Gastrocnemius medialis (tissue), 4 donors: ENCODE results near the gene TBL3.

Source experiments
- POLR2A ChIP-seq, 2 donors: fragments of 450-650 bp; IDR thresholded peaks; one replicate each; pipeline ENCODE4 v1.6.1; 2017; ENCODE audit warnings: antibody characterized with exemption in 2 of 2, mild to moderate bottlenecking in 2 of 2, moderate library complexity in 2 of 2
- TF ChIP-seq, protein P1 (sequence below), 5 experiments: fragments of 450-650 bp in 3 of 5; fragments of 200-600 bp in 2 of 5; sonication (generic) in 2 of 5; IDR thresholded peaks in 4 of 5; conservative IDR thresholded peaks in 1 of 5; 1 replicate in 4 of 5; 2 replicates in 1 of 5; pipeline ENCODE4 v1.5.1; 2016 to 2019; ENCODE audit warnings: antibody characterized with exemption in 5 of 5, mild to moderate bottlenecking in 3 of 5, moderate library complexity in 3 of 5

DNA sequence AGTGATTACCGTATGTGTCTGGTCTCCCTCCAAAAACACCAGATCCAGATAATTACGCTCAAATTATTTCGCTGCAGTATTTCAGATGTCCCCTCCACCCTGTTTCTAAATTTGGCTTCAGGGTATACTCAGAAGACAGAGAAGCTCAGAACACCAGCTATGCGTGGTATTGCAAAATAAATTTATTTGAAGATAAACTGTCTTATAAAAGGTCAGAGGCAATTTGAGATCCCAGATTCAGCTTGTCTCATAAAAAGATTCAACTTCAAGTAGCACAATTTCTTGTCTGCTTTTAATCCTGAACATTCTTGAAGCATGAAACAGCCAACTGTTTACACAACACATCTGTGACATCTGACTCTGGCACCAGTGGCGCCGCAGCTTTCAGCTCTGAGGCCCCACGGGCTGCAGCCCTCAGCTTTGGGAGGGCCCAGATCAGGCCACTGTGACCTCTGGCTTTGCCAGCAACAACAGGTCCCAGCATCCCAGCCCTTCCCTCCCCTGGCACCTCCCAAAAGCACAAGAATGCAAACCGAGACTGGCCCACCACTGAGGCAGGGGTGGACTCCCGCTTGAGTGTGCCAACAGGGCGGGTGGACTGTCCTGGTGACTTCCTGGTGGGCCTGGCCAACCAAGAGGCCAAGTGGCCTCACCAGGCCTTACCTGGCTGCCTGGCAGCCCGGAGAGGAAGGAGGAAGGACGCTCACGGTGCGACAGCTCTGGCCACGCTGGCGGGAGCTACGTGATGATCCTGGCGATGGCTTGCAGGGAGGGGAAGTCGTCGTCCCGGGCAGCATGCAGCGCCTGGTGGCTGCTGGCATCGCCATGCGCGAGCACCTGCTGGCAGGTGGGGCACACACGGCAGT, 25.9 kb downstream of the TBL3 start:
- TF ChIP-seq, protein P1, sequence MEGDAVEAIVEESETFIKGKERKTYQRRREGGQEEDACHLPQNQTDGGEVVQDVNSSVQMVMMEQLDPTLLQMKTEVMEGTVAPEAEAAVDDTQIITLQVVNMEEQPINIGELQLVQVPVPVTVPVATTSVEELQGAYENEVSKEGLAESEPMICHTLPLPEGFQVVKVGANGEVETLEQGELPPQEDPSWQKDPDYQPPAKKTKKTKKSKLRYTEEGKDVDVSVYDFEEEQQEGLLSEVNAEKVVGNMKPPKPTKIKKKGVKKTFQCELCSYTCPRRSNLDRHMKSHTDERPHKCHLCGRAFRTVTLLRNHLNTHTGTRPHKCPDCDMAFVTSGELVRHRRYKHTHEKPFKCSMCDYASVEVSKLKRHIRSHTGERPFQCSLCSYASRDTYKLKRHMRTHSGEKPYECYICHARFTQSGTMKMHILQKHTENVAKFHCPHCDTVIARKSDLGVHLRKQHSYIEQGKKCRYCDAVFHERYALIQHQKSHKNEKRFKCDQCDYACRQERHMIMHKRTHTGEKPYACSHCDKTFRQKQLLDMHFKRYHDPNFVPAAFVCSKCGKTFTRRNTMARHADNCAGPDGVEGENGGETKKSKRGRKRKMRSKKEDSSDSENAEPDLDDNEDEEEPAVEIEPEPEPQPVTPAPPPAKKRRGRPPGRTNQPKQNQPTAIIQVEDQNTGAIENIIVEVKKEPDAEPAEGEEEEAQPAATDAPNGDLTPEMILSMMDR (IDR thresholded peaks at IDR 0.05 in 4 of 5, conservative IDR thresholded peaks at IDR 0.05 in 1 of 5): no peak
- no peak for TF ChIP-seq POLR2A (IDR thresholded peaks at IDR 0.05)
